ENCODE data around the gene MTMR12.

DNA sequence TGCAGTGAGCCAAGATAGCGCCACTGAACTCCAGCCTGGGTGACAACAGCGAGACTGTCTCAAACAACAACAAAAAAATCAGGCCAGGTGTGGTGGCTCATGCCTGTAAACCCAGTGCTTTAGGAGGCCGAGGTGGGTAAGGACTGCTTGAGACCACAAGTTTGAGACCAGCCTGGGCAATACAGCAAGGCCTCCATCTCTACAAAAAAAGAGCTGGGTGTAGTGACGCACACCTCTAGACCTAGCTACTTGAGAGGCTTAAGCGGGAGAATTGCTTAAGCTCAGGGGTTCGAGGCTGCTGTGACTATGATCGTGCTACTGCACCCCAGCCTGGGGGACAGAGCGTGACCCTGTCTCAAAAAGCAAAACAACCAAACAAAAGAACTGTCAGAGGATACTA, 39.9 kb upstream of the MTMR12 start:
- TF ChIP-seq, protein P1, sequence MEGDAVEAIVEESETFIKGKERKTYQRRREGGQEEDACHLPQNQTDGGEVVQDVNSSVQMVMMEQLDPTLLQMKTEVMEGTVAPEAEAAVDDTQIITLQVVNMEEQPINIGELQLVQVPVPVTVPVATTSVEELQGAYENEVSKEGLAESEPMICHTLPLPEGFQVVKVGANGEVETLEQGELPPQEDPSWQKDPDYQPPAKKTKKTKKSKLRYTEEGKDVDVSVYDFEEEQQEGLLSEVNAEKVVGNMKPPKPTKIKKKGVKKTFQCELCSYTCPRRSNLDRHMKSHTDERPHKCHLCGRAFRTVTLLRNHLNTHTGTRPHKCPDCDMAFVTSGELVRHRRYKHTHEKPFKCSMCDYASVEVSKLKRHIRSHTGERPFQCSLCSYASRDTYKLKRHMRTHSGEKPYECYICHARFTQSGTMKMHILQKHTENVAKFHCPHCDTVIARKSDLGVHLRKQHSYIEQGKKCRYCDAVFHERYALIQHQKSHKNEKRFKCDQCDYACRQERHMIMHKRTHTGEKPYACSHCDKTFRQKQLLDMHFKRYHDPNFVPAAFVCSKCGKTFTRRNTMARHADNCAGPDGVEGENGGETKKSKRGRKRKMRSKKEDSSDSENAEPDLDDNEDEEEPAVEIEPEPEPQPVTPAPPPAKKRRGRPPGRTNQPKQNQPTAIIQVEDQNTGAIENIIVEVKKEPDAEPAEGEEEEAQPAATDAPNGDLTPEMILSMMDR (IDR thresholded peaks at IDR 0.05): no peak
- TF ChIP-seq POLR2A (IDR thresholded peaks at IDR 0.05): no peak
